ENCODE measurements around the gene RNF186. TPM values are rescaled to one million over a fixed set of nuclear protein-coding genes. Genes with fewer than 3 reads are reported as not detected.
"Not testable (repeated sequence)": the region's sequence is repeated elsewhere in the genome, so short reads cannot be mapped to it uniquely, and the experiment has no call there.

The RNF186 gene
- polyA plus RNA-seq, 3 donors = 0.28 to 0.35 TPM; not detected in 1

GRCh38 chr1:19798486-19799229 is 16.4 kb downstream of the RNF186 start:
- DNase-seq (ENCODE audit: low read depth in 3 of 3, low spot score in 2 of 3) = no peak

GRCh38 chr1:19797827-19798226 is 17.3 kb downstream of the RNF186 start:
- no peak for DNase-seq (ENCODE audit: low read depth in 3 of 3, low spot score in 2 of 3)

GRCh38 chr1:19794583-19794982 is 20.5 kb downstream of the RNF186 start:
- DNase-seq (ENCODE audit: low read depth in 3 of 3, low spot score in 2 of 3) = no peak

- no peak for DNase-seq (ENCODE audit: low read depth in 3 of 3, low spot score in 2 of 3)
These were observed 21.6 kb downstream of the RNF186 start for GRCh38 chr1:19793360-19794046.

GRCh38 chr1:19792237-19793002 is 22.7 kb downstream of the RNF186 start:
- no peak for DNase-seq (ENCODE audit: low read depth in 3 of 3, low spot score in 2 of 3)

- not testable (repeated sequence) for DNase-seq (ENCODE audit: low read depth in 3 of 3, low spot score in 2 of 3)
These were observed 24.8 kb downstream of the RNF186 start for GRCh38 chr1:19790061-19790975.

- peak in 1 of 3 donors; percentile 54 for DNase-seq (ENCODE audit: low read depth in 3 of 3, low spot score in 2 of 3)
These were observed 28.1 kb downstream of the RNF186 start for GRCh38 chr1:19786988-19787423.

GRCh38 chr1:19785660-19786059 is 29.4 kb downstream of the RNF186 start:
- no peak for DNase-seq (ENCODE audit: low read depth in 3 of 3, low spot score in 2 of 3)

- DNase-seq (ENCODE audit: low read depth in 3 of 3, low spot score in 2 of 3) = no peak
These were observed 34.7 kb downstream of the RNF186 start for GRCh38 chr1:19780267-19780877.

GRCh38 chr1:19776933-19777332 is 38.1 kb downstream of the RNF186 start:
- DNase-seq (ENCODE audit: low read depth in 3 of 3, low spot score in 2 of 3) = no peak

- no peak for DNase-seq (ENCODE audit: low read depth in 3 of 3, low spot score in 2 of 3)
These were observed 38.8 kb downstream of the RNF186 start for GRCh38 chr1:19776287-19776686.

GRCh38 chr1:19775831-19776230 is 39.3 kb downstream of the RNF186 start:
- no peak for DNase-seq (ENCODE audit: low read depth in 3 of 3, low spot score in 2 of 3)

- DNase-seq (ENCODE audit: low read depth in 3 of 3, low spot score in 2 of 3) = no peak
These were observed 39.8 kb downstream of the RNF186 start for GRCh38 chr1:19775317-19775716.

- no peak for DNase-seq (ENCODE audit: low read depth in 3 of 3, low spot score in 2 of 3)
These were observed 40.8 kb downstream of the RNF186 start for GRCh38 chr1:19774180-19774785.

GRCh38 chr1:19773485-19773884 is 41.6 kb downstream of the RNF186 start:
- no peak for DNase-seq (ENCODE audit: low read depth in 3 of 3, low spot score in 2 of 3)

GRCh38 chr1:19772053-19772452 is 43.0 kb downstream of the RNF186 start:
- DNase-seq (ENCODE audit: low read depth in 3 of 3, low spot score in 2 of 3) = no peak

GRCh38 chr1:19771350-19771749 is 43.7 kb downstream of the RNF186 start:
- DNase-seq (ENCODE audit: low read depth in 3 of 3, low spot score in 2 of 3) = no peak

GRCh38 chr1:19770436-19771190 is 44.5 kb downstream of the RNF186 start:
- no peak for DNase-seq (ENCODE audit: low read depth in 3 of 3, low spot score in 2 of 3)
